Spleen (tissue), 7 donors: ENCODE measurements around the gene ZNF536.

ENCODE experiments used
- CTCF ChIP-seq, 11 experiments: fragments of 200-600 bp in 7 of 11; fragments of 450-650 bp in 4 of 11; sonication (generic) in 4 of 11; IDR thresholded peaks in 8 of 11; conservative IDR thresholded peaks in 3 of 11; 1 replicate in 7 of 11; 2 replicates in 4 of 11; pipeline versions ENCODE4 v1.4.0 to v1.8.0; 2016 to 2021; ENCODE audit warnings: antibody characterized with exemption in 11 of 11, inconsistent platforms in 4 of 11, mild to moderate bottlenecking in 1 of 11
- POLR2A ChIP-seq, 3 donors: fragments of 450-650 bp; IDR thresholded peaks; one replicate each; pipeline ENCODE4 v1.5.1; 2017; ENCODE audit warnings: antibody characterized with exemption in 3 of 3, mild to moderate bottlenecking in 1 of 3
- POLR2AphosphoS5 ChIP-seq, 3 donors: sonication (generic); formaldehyde crosslinking; IDR thresholded peaks; one replicate each; pipeline ENCODE4 v1.5.1; 2017; ENCODE audit warnings: antibody characterized with exemption in 3 of 3
- donor health status: DM: no; HTN: no; CAD: no; lungs with moderate emphysema.
- donor health status: DM: no; HTN: no; CAD: no.
- donor health status: DM: no; HTN: no; CAD: no.

DNA sequence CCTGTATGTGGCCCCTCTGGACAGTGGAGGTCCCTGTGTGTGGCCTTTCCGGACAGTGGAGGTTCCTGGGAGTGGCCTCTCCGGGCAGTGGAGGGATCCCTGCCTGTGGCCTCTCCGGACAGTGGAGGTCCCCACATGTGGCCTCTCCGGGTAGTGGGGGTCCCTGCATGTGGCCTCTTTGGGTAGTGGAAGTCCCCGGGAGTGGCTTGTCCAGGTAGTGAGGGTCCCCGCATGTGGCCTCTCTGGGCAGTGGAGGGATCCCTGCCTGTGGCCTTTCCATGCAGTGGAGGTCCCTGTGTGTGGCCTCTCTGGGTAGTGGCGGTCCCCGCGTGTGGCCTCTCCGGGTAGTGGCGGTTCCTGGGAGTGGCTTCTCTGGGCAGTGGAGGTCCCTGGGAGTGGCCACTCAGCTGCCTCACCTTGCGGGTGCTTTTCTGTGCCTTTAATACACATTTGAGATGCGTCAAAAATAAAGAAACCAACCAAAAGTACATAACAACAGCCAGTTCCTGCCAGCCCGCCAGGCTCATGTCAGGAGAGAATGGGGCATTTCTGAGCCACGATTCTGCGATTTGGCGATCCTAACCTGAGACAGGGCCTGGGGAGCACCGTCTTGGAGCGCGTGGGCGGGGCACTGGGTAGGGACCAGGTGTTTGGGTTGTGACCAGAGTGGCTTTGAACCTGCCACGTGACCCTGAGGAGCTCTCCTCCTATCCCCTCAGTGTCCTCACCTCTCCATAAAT lies 194.7 kb downstream of the ZNF536 start:
- TF ChIP-seq CTCF (IDR thresholded peaks at IDR 0.05 in 8 of 11, conservative IDR thresholded peaks at IDR 0.05 in 3 of 11) (no peak), POLR2A (IDR thresholded peaks at IDR 0.05) (no peak), POLR2AphosphoS5 (IDR thresholded peaks at IDR 0.05) (no peak)
